Esophagus muscularis mucosa (tissue), 4 donors: Measurements from ENCODE around the gene WDR82. TPM values are rescaled to one million over a fixed set of nuclear protein-coding genes. Genes with fewer than 3 reads are reported as not detected.
A peak's percentile ranks its signal among the peaks of the same experiment; 100 is the strongest.
"Not testable (repeated sequence)": the region's sequence is repeated elsewhere in the genome, so short reads cannot be mapped to it uniquely, and the experiment has no call there.

ENCODE experiments used
- DNase-seq: peaks from one replicate; pipeline ENCODE4 v3.0.0-alpha.2; 2017; ENCODE audit errors: extremely low spot score
- H3K27ac ChIP-seq, 4 donors: fragments of 200-600 bp; sonication (generic); replicated peaks in 1 of 4; 1 replicate in 3 of 4; 2 replicates in 1 of 4; pipeline ENCODE4 v1.5.1; 2016 to 2019; ENCODE audit warnings: mild to moderate bottlenecking in 1 of 4
- H3K27me3 ChIP-seq, 4 donors: fragments of 200-600 bp; sonication (generic); one replicate each; pipeline versions ENCODE4 v1.5.1 to v1.6.0; 2016 to 2019
- H3K36me3 ChIP-seq, 4 donors: fragments of 200-600 bp; sonication (generic); one replicate each; pipeline ENCODE4 v1.5.1; 2016 to 2019
- H3K4me1 ChIP-seq, 4 donors: fragments of 200-600 bp; sonication (generic); one replicate each; pipeline ENCODE4 v1.5.1; 2016 to 2019
- H3K4me3 ChIP-seq, 4 donors: fragments of 200-600 bp; sonication (generic); 1 replicate in 2 of 4; 2 replicates in 2 of 4; pipeline ENCODE4 v1.5.1; 2016 to 2019; ENCODE audit warnings: mild to moderate bottlenecking in 4 of 4, moderate library complexity in 1 of 4
- H3K9me3 ChIP-seq, 4 donors: fragments of 200-600 bp; sonication (generic); 1 replicate in 3 of 4; 2 replicates in 1 of 4; pipeline ENCODE4 v1.5.1; 2016 to 2019
- EP300 ChIP-seq: sonication (generic); formaldehyde crosslinking; IDR thresholded peaks from one replicate; pipeline ENCODE4 v1.6.1; 2017; ENCODE audit warnings: antibody characterized with exemption
- POLR2A ChIP-seq: fragments of 450-650 bp; IDR thresholded peaks from one replicate; pipeline ENCODE4 v1.6.1; 2017; ENCODE audit warnings: antibody characterized with exemption, moderate library complexity, mild to moderate bottlenecking, low read depth
- POLR2AphosphoS5 ChIP-seq, 2 donors: sonication (generic); formaldehyde crosslinking; IDR thresholded peaks; one replicate each; pipeline ENCODE4 v1.6.1; 2017; ENCODE audit warnings: antibody characterized with exemption in 2 of 2
- WGBS: methylation state at CpG from one replicate; pipeline ENCODE4 v1.1.5; 2018; 5-methylcytosine and 5-hydroxymethylcytosine counted together
- intact Hi-C: fragments of 100-400 bp; cut with DNase I; formaldehyde crosslinking; loops from one replicate; pipeline ENCODE4 v1.15.1; 2023
- total RNA-seq, 4 donors: library from RNA; depleted of rRNA; stranded (reverse); fragments of >200 nt; gene quantifications; one replicate each; pipeline versions ENCODE4 v1.1.0 to v1.2.1, GENCODE V29; 2016
- TF ChIP-seq, protein P1 (sequence below), 3 experiments: fragments of 200-600 bp in 2 of 3; fragments of 450-650 bp in 1 of 3; sonication (generic) in 2 of 3; IDR thresholded peaks; one replicate each; pipeline ENCODE4 v1.5.1; 2017 to 2019; ENCODE audit warnings: antibody characterized with exemption in 3 of 3, mild to moderate bottlenecking in 2 of 3, moderate library complexity in 1 of 3

WDR82 gene
- total RNA-seq, 4 donors from 2014 or later, result 62.6 to 101 (median 80.9) TPM

DNA sequence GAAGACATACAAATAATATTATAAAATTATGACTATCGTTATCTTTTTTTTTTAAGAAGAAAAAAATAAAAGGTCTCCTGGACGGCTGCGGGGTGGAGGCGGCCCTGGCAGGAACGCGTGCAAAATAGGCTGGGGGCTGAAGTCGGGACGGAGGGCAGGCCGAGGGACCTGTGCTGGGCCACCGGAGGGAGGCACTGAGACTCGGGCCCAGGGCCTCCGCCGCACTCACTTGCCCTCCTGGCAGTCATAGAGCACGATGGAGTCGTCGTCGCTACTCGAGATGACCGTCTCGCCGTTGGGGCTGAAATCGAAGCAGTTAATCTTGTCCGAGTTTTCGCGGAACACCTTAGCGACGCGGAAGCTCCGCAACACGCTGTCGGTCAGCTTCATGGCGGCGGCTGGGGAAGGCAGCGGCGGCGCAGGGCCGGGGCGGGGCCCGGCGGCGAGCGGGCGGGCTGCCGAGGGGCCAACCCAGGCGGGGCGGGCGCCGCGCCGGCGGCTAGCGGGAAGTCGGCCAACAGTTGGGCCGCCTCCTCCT lies 408 bp downstream of the WDR82 start:
- intact Hi-C loops, result loop anchor here (2.0 kb wide), 1 partner anchor 39 kb away; the partner anchor contains the start of gene TWF2
- no peaks in the 10 kb centered on the region for H3K9me3 ChIP-seq
- peak; percentile 93 for DNase-seq
- peaks cover 0 to 10% (median 6%) of the 10 kb centered on the region in 4 donors for H3K36me3 ChIP-seq
- peak overlapping the region; percentile 79 to 92 (median 84) for H3K4me3 ChIP-seq
- peak overlapping the region; percentile 94 to 98 (median 97) for H3K27ac ChIP-seq
- under 1% methylated on average over 19 of the region's 54 CpGs for WGBS
- TF ChIP-seq POLR2AphosphoS5 (IDR thresholded peaks at IDR 0.05), result no peak
- TF ChIP-seq, protein P1, sequence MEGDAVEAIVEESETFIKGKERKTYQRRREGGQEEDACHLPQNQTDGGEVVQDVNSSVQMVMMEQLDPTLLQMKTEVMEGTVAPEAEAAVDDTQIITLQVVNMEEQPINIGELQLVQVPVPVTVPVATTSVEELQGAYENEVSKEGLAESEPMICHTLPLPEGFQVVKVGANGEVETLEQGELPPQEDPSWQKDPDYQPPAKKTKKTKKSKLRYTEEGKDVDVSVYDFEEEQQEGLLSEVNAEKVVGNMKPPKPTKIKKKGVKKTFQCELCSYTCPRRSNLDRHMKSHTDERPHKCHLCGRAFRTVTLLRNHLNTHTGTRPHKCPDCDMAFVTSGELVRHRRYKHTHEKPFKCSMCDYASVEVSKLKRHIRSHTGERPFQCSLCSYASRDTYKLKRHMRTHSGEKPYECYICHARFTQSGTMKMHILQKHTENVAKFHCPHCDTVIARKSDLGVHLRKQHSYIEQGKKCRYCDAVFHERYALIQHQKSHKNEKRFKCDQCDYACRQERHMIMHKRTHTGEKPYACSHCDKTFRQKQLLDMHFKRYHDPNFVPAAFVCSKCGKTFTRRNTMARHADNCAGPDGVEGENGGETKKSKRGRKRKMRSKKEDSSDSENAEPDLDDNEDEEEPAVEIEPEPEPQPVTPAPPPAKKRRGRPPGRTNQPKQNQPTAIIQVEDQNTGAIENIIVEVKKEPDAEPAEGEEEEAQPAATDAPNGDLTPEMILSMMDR (IDR thresholded peaks at IDR 0.05), result peak; percentile 13 to 56 (median 26)
- TF ChIP-seq POLR2A, result no peak
- no peaks in the 10 kb centered on the region for H3K27me3 ChIP-seq
- H3K4me1 ChIP-seq, result peaks cover 48 to 60% (median 56%) of the 10 kb centered on the region in 4 donors

DNA sequence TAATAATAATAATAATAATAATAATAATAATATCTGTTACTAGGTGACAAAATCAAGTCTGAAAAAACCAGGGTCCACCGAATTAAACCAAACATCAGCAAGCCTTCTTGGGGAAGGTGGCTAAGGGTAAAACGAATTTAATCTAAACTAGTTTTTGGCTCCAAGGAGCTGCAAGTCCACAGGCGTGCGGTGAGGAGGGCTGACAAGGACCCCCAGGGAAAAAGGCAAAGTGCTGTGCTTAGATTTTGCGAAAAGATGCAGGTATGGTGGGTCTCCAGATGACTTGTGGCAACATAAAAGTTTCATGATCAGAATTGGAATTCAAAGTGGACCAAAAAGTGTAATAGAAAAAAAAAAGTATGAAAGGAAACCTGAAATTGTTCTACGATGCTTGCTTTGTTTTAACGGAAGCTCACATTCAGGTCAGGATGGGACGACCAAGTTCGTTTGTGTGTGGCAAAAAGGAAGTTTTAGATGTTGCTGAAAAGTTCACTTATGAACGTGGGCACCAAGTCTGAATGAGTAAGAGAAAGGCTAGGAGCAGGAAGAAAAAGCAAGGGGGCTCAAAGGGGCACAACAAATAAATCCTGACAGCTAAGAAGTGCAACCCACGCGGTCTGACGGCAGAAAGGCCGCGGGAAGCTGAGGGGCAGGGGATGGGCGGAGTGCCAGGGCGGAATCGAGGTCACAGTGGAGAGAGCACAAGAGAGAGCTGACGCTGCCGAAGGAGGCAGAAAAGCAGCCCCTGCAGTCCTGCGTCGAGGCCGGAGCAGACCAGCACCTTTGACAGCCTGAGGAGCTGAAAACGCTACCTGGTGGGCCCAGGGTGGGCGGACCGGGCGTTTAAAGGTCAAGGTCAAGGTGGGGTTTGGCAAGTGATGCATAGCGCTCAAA lies 1.1 kb downstream of the WDR82 start:
- intact Hi-C loops, result no loop called here
- peak overlapping the region; percentile 94 to 98 (median 97) for H3K27ac ChIP-seq
- DNase-seq, result peak; percentile 93
- WGBS, result 1% methylated on average over 28 of the region's 28 CpGs
- no peak for TF ChIP-seq EP300
- no peak for TF ChIP-seq POLR2A
- TF ChIP-seq POLR2AphosphoS5 (IDR thresholded peaks at IDR 0.05), result peak; percentile 75 to 77
- TF ChIP-seq, protein P1 (IDR thresholded peaks at IDR 0.05), result no peak
- H3K27me3 ChIP-seq, result no peaks in the 10 kb centered on the region
- H3K4me1 ChIP-seq, result peaks cover 54 to 67% (median 64%) of the 10 kb centered on the region in 4 donors
- H3K36me3 ChIP-seq, result peaks cover 0 to 13% (median 11%) of the 10 kb centered on the region in 4 donors
- no peaks in the 10 kb centered on the region for H3K9me3 ChIP-seq
- peak overlapping the region; percentile 79 to 92 (median 84) for H3K4me3 ChIP-seq

DNA sequence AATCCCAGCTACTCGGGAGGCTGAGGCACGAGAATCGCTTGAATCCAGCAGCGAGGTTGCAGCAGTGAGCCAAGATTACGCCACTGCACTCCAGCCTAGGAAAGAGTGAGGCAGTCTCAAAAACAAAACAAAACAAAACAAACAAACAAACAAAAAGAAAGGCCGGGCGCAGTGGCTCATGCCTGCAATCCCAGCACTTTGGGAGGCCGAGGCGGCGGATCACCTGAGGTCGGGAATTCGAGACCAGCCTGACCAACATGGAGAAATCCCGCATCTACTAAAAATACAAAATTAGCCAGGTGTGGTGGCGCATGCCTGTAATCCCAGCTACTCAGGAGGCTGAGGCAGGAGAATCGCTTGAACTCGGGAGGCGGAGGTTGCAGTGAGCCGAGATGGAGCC lies 3.7 kb downstream of the WDR82 start:
- intact Hi-C loops, DNase-seq, H3K9me3 ChIP-seq, H3K27me3 ChIP-seq: not testable (repeated sequence)
- Histone ChIP-seq H3K4me3 (peak overlapping the region in 1 of 4 donors; percentile 90), H3K27ac (peak overlapping the region; percentile 94 to 98 (median 97)), H3K36me3 (peaks cover 0 to 19% (median 10%) of the 10 kb centered on the region in 4 donors), H3K4me1 (peaks cover 73 to 83% (median 80%) of the 10 kb centered on the region in 4 donors)
- WGBS, result 94% methylated on average over 18 of the region's 18 CpGs

DNA sequence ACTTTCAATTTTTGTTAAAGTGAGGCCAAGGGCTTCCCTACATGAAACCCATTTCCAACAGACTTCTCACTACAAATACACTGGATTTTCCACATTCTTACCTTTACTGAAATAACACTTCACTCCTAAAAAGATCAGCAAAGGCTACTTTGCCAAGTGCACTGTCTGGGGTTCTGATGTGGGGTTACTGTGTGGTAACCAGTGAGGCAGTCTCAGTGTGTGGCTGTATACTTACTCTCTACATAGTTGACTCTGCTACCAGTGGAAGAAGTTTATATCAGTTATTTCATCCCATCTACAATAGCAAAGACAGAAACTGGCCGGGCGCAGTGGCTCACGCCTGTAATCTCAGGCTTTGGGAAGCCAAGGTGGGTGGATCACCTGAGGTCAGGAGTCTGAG lies 5.6 kb downstream of the WDR82 start:
- no peaks in the 10 kb centered on the region for H3K9me3 ChIP-seq
- intact Hi-C loops, result no loop called here
- no peaks in the 10 kb centered on the region for H3K27me3 ChIP-seq
- peak overlapping the region; percentile 43 to 98 (median 97) for H3K27ac ChIP-seq
- no peak overlapping the region for H3K4me3 ChIP-seq
- H3K4me1 ChIP-seq, result peaks cover 83 to 93% (median 91%) of the 10 kb centered on the region in 4 donors
- H3K36me3 ChIP-seq, result peaks cover 0 to 38% (median 26%) of the 10 kb centered on the region in 4 donors
- DNase-seq, result no peak
- TF ChIP-seq EP300, result no peak
- no peak for TF ChIP-seq POLR2AphosphoS5 (IDR thresholded peaks at IDR 0.05)
- TF ChIP-seq POLR2A, result no peak
- TF ChIP-seq, protein P1 (IDR thresholded peaks at IDR 0.05), result no peak
- 90% methylated on average over 3 of the region's 3 CpGs for WGBS

- Histone ChIP-seq H3K27ac (peak overlapping the region; percentile 25 to 98 (median 97)), H3K36me3 (peaks cover 0 to 45% (median 33%) of the 10 kb centered on the region in 4 donors), H3K4me1 (peaks cover 84 to 97% (median 92%) of the 10 kb centered on the region in 4 donors)
- H3K4me3 ChIP-seq, DNase-seq, H3K27me3 ChIP-seq, H3K9me3 ChIP-seq, intact Hi-C loops: not testable (repeated sequence)
- 89% methylated on average over 9 of the region's 9 CpGs for WGBS
Measured at GRCh38 chr3:52272172-52272571, 6.3 kb downstream of the WDR82 start.
